Activated B cell treated with CpG ODN at 0.5 μM for 24 hours (primary cell): ENCODE results near the gene NHSL1. TPM values are rescaled to one million over a fixed set of nuclear protein-coding genes. Genes with fewer than 3 reads are reported as not detected.

Experiments used
- ATAC-seq: fragments of 200-7000 bp; cut with Tn5 transposase; one replicate; pipeline ENCODE4 v1.10.0; 2021; ENCODE audit warnings: low read depth, mild to moderate bottlenecking, moderate library complexity
- CTCF ChIA-PET: fragments of 350-600 bp; sonication (Branson Sonifier 250); formaldehyde crosslinking; loops from one replicate; lab custom pipeline; 2021; ENCODE audit warnings: antibody characterized with exemption; lab: Charles Lee
- POLR2A ChIA-PET: fragments of 350-600 bp; sonication (Branson Sonifier 250); formaldehyde crosslinking; loops from one replicate; lab custom pipeline; 2021; ENCODE audit warnings: antibody characterized with exemption; lab: Charles Lee
- DNase-seq: peaks from one replicate; pipeline ENCODE4 v3.0.0; 2022
- H3K27ac Mint-ChIP-seq: one replicate; pipeline ENCODE4 v1.8.0; 2020; ENCODE audit warnings: mixed read lengths
- H3K27me3 Mint-ChIP-seq: one replicate; pipeline ENCODE4 v1.8.0; 2021; ENCODE audit warnings: mixed read lengths
- H3K36me3 Mint-ChIP-seq: one replicate; pipeline ENCODE4 v1.8.0; 2021; ENCODE audit warnings: low read depth, mixed read lengths
- H3K4me1 Mint-ChIP-seq: one replicate; pipeline ENCODE4 v1.8.0; 2021; ENCODE audit warnings: mixed read lengths
- H3K4me3 Mint-ChIP-seq: one replicate; pipeline ENCODE4 v1.8.0; 2020; ENCODE audit warnings: mild to moderate bottlenecking, mixed read lengths
- H3K9me3 Mint-ChIP-seq: one replicate; pipeline ENCODE4 v1.8.0; 2020; ENCODE audit warnings: mixed read lengths
- intact Hi-C: fragments of 100-400 bp; cut with micrococcal nuclease; formaldehyde crosslinking; loops from one replicate; pipeline ENCODE4 v1.15.1; 2024
- total RNA-seq: library from RNA; stranded (reverse); gene quantifications from 2 replicates; pipeline ENCODE4 v1.2.3, GENCODE V29; 2022
- TF ChIP-seq, protein P1 (sequence below): fragments of 200-600 bp; IDR thresholded peaks from one replicate; pipeline ENCODE4 v1.8.0; 2022; ENCODE audit warnings: antibody characterized with exemption, mild to moderate bottlenecking

The NHSL1 gene
- total RNA-seq, 1 donor from 2014 or later = 1.4 TPM

DNA sequence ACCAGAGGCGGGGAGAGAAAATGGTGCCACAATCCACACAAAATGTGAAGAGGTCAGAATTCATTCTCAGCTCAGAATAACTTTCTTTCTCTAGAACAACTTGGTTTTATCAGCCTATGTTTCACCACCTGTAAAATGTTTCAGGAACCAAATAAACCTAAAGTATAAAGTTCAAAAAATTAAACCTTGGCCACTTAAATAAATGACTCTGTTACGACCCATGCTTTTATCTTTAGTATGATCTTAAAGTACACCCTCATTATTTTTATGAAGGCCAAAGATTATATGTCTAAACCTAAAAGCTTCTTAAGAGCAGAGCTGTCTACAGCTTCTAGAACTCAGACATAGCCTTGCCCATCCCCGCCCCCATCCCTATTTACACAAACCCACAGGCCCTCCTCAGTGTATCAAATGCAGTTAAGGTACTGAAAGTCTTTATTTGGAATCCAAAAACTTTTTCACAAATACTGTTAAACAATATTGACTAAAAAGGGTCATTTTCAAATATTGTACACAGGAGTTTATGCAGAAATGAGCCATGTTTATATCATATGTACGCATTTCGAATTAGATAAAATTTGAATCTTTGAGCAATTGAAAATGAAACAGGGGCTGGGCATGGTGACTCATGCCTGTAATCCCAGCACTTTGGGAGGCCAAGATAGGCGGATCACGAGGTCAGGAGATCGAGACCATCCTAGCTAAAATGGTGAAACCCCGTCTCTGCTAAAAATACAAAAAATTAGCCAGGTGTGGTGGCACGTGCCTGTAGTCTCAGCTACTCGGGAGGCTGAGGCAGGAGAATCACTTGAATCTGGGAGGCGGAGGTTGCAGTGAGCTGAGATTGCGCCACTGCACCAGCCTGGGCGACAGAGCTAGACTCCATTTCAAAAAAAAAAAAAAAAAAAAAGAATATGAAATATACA, 5.7 kb upstream of the NHSL1 start:
- DNase-seq (no peak), ATAC-seq (no peak)
- Mint-ChIP-seq H3K9me3 (no peaks in the 10 kb centered on the region), H3K27ac (no peak overlapping the region), H3K4me1 (peaks cover 5% of the 10 kb centered on the region), H3K27me3 (peaks cover 7% of the 10 kb centered on the region), H3K4me3 (no peak overlapping the region), H3K36me3 (no peaks in the 10 kb centered on the region)
- CTCF ChIA-PET = interaction anchor here (1.3 kb wide), 1 partner anchor 75 kb away, joined by 4 read pairs; no protein-coding TSS in a partner anchor
- TF ChIP-seq, protein P1, sequence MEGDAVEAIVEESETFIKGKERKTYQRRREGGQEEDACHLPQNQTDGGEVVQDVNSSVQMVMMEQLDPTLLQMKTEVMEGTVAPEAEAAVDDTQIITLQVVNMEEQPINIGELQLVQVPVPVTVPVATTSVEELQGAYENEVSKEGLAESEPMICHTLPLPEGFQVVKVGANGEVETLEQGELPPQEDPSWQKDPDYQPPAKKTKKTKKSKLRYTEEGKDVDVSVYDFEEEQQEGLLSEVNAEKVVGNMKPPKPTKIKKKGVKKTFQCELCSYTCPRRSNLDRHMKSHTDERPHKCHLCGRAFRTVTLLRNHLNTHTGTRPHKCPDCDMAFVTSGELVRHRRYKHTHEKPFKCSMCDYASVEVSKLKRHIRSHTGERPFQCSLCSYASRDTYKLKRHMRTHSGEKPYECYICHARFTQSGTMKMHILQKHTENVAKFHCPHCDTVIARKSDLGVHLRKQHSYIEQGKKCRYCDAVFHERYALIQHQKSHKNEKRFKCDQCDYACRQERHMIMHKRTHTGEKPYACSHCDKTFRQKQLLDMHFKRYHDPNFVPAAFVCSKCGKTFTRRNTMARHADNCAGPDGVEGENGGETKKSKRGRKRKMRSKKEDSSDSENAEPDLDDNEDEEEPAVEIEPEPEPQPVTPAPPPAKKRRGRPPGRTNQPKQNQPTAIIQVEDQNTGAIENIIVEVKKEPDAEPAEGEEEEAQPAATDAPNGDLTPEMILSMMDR = no peak
- POLR2A ChIA-PET = no interaction called here
- intact Hi-C loops = loop anchor here (5.0 to 10.0 kb wide), 2 partner anchors 218 to 500 kb away; no protein-coding TSS in a partner anchor

DNA sequence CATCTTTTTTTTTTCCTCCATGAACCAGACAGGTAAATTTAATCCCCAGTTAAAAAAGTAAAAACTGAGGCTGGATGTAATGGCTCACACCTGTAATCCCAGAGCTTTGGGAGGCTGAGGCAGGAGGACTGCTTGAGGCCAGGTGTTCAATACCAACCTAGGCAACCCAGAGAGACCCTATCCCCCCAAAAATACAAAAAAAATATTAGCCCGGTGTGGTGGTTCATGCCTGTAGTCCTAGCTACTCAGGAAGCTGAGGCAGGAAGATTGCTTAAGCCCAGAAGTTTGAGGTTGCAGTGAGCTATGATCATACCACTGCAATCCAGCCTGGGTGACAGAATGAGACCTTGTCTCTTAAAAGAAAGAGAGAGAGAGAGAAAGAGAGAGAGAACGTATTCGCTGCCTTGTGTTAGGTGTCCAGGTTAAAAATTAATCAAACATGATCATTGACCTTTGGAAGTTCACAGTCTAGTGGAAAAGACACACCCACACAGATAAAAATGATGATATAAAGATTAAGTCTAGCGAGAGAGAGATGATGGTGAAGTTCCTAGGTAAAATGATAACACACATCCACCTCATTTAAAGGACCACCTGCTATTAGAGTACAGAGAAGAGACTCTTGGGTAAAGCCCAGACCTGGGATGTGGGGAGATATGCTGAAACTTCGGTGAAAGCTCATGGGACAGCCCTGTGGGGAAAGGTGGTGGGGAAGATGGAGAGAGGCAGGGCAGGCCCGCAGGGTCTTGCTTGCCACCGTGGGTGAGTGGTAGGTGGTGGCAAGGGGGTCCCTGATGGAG, 4.8 kb upstream of the NHSL1 start:
- TF ChIP-seq, protein P1 = no peak
- no peak overlapping the region for H3K4me3 Mint-ChIP-seq
- ATAC-seq (no peak), DNase-seq (no peak)
- H3K27me3 Mint-ChIP-seq = peaks cover 4% of the 10 kb centered on the region
- H3K36me3 Mint-ChIP-seq = no peaks in the 10 kb centered on the region
- POLR2A ChIA-PET = no interaction called here
- H3K9me3 Mint-ChIP-seq = no peaks in the 10 kb centered on the region
- H3K4me1 Mint-ChIP-seq = peaks cover 13% of the 10 kb centered on the region
- CTCF ChIA-PET = interaction anchor here (1.3 kb wide), 1 partner anchor 74 kb away, joined by 4 read pairs; no protein-coding TSS in a partner anchor
- no peak overlapping the region for H3K27ac Mint-ChIP-seq
- intact Hi-C loops = loop anchor here (10.0 kb wide), 1 partner anchor 499 kb away; no protein-coding TSS in a partner anchor

DNA sequence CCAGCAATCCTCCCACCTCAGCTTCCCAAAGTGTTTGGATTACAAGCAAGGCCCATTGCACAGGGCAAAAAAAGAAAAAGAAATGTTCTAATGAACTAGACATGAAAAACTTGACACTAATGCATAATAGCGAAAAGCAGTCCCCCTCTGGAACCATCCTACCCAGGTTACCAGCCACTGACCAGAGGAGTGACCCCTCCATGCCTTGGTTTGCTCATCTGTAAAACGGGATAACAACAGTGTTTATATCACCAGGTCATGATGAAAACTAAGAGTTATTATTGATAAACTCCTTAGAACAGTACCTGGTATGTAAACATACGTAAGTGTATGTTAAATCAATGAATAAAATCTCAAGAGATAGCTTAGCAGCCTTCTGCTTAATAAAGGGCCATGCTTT, 3.3 kb upstream of the NHSL1 start:
- TF ChIP-seq, protein P1 = no peak
- Mint-ChIP-seq H3K27me3 (peaks cover 4% of the 10 kb centered on the region), H3K4me3 (no peak overlapping the region), H3K4me1 (peaks cover 19% of the 10 kb centered on the region), H3K27ac (no peak overlapping the region), H3K9me3 (no peaks in the 10 kb centered on the region), H3K36me3 (no peaks in the 10 kb centered on the region)
- no peak for ATAC-seq
- DNase-seq = no peak
- CTCF ChIA-PET = no interaction called here
- POLR2A ChIA-PET = no interaction called here
- intact Hi-C loops = loop anchor here (10.0 kb wide), 1 partner anchor 498 kb away; no protein-coding TSS in a partner anchor

DNA sequence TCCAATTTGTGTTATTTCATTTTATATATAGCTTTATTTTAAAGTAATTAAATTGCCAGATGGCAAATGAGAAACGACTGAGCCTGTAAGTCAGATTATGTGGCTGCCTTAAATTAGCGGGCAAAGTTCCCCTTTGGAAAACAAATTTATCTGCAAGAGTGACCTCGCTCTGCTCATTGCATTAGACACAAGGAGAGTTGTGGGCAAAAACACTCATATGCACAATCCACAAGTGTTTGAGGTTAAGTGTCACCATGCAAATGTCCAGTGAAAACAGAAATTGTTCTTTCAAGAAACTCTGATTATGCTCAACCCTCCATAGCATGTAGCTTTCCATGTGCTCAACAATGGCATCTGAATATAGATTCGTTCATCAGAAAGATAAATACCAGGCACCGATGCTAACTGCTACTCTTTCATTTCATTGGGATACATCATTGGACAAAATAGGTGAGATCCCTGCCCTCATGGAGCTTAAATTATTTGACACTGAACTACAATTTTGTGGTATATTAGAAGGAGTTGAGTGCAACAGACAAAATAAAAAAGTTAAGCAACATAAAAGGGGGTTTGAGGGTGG, 1.7 kb upstream of the NHSL1 start:
- H3K27ac Mint-ChIP-seq = no peak overlapping the region
- ChIA-PET POLR2A (no interaction called here), CTCF (interaction anchor here (1.1 to 1.8 kb wide), 2 partner anchors 17 to 386 kb away, joined by 3 to 6 read pairs; no protein-coding TSS in a partner anchor)
- no peaks in the 10 kb centered on the region for H3K9me3 Mint-ChIP-seq
- H3K36me3 Mint-ChIP-seq = no peaks in the 10 kb centered on the region
- H3K27me3 Mint-ChIP-seq = peaks cover 5% of the 10 kb centered on the region
- peaks cover 19% of the 10 kb centered on the region for H3K4me1 Mint-ChIP-seq
- intact Hi-C loops = loop anchor here (10.0 kb wide), 1 partner anchor 496 kb away; no protein-coding TSS in a partner anchor
- ATAC-seq = no peak
- H3K4me3 Mint-ChIP-seq = no peak overlapping the region
- TF ChIP-seq, protein P1 = no peak
- DNase-seq = no peak
